Measurements from ENCODE around the gene MEF2C.

- TF ChIP-seq CTCF (IDR thresholded peaks at IDR 0.05) (no peak), POLR2AphosphoS5 (IDR thresholded peaks at IDR 0.05) (no peak)
Measured at GRCh38 chr5:88882276-88883038, 527 bp downstream of the MEF2C start.
